Cardiac muscle cell (in vitro differentiated cells and primary cell): ENCODE measurements around the gene TMEM176B. TPM values are rescaled to one million over a fixed set of nuclear protein-coding genes. Genes with fewer than 3 reads are reported as not detected.

Experiments
- DNase-seq, 2 donors: peaks; one replicate each; pipeline versions ENCODE4 v3.0.0 to v3.0.0-alpha.2; 2010 to 2017; ENCODE audit warnings: low read depth in 1 of 2, low spot score in 1 of 2
- H3K27ac ChIP-seq: fragments of 200-600 bp; sonication (generic); 2 replicates; pipeline ENCODE4 v1.5.1; 2016
- H3K27me3 ChIP-seq: fragments of 200-600 bp; sonication (generic); 2 replicates; pipeline ENCODE4 v1.6.0; 2016; ENCODE audit warnings: control low read depth
- H3K36me3 ChIP-seq: fragments of 200-600 bp; sonication (generic); 2 replicates; pipeline ENCODE4 v1.5.1; 2016; ENCODE audit warnings: control low read depth
- H3K4me1 ChIP-seq: fragments of 200-600 bp; sonication (generic); 2 replicates; pipeline ENCODE4 v1.8.1; 2017; ENCODE audit warnings: low read depth, mild to moderate bottlenecking, mixed run types
- H3K4me3 ChIP-seq: fragments of 200-600 bp; sonication (generic); 2 replicates; pipeline ENCODE4 v1.5.1; 2016; ENCODE audit warnings: mild to moderate bottlenecking
- H3K9me3 ChIP-seq: fragments of 200-600 bp; sonication (generic); 2 replicates; pipeline ENCODE4 v1.5.1; 2017; ENCODE audit warnings: low read depth, mild to moderate bottlenecking, control low read depth
- polyA plus RNA-seq: library from polyadenylated mRNA; unstranded; fragments of >200 nt; fragmentation: Nextera tagmentation; extraction: Ambion mirVana; gene quantifications from 2 replicates; pipeline ENCODE4 v1.2.1, GENCODE V29; 2016
- total RNA-seq: library from RNA; depleted of rRNA; stranded (reverse); fragments of >200 nt; gene quantifications from 2 replicates; pipeline ENCODE4 v1.2.3, GENCODE V29; 2016
- TF ChIP-seq, protein P1 (sequence below): IDR thresholded peaks from 2 replicates; pipeline ENCODE4 v1.5.1; 2012; ENCODE audit warnings: low read depth, mild to moderate bottlenecking, low read length

The TMEM176B gene
- total and polyA plus RNA-seq, 2 experiments from 2014 or later: 30.6 to 41.8 TPM

DNA sequence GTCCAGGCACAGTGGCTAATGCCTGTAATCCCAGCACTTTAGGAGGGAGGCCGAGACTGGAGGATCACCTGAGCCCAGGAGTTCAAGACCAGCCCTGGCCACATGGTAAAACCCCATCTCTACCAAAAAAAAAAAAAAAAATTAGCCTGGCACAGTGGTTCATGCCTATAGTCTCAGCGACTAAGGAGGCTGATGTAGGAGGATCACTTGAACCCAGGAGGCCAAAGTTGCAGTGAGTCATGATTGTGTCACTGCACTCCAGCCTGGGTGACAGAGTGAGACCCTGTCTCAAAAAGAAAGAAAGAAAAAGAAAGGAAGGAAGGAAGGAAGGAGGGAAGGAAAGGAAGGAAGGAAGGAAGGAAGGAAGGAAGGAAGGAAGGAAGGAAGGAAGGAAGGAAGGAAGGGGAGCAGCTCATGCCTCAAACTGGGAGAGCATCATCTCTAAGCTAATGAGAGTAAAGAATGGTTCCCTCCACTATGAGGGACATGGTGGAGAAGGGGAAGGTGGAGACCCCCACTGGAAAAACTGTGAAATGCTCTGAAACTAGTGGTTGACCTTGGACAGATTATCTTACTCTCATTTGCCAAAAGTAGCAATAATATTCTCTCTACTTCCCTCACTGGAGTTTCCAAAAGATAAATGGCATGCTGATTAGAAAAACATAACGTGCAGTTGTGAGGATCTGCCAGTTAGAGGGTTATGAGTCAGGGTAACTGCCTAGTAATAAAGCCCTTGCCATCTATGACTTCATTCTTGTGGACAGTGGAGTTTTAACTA, 46.1 kb downstream of the TMEM176B start:
- Histone ChIP-seq H3K4me3 (no peak overlapping the region), H3K27me3 (no peaks in the 10 kb centered on the region), H3K27ac (no peak overlapping the region), H3K36me3 (no peaks in the 10 kb centered on the region), H3K4me1 (peaks cover 9% of the 10 kb centered on the region), H3K9me3 (no peaks in the 10 kb centered on the region)
- DNase-seq: peak; percentile 11 to 42
- TF ChIP-seq, protein P1, sequence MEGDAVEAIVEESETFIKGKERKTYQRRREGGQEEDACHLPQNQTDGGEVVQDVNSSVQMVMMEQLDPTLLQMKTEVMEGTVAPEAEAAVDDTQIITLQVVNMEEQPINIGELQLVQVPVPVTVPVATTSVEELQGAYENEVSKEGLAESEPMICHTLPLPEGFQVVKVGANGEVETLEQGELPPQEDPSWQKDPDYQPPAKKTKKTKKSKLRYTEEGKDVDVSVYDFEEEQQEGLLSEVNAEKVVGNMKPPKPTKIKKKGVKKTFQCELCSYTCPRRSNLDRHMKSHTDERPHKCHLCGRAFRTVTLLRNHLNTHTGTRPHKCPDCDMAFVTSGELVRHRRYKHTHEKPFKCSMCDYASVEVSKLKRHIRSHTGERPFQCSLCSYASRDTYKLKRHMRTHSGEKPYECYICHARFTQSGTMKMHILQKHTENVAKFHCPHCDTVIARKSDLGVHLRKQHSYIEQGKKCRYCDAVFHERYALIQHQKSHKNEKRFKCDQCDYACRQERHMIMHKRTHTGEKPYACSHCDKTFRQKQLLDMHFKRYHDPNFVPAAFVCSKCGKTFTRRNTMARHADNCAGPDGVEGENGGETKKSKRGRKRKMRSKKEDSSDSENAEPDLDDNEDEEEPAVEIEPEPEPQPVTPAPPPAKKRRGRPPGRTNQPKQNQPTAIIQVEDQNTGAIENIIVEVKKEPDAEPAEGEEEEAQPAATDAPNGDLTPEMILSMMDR: peak; percentile 10

DNA sequence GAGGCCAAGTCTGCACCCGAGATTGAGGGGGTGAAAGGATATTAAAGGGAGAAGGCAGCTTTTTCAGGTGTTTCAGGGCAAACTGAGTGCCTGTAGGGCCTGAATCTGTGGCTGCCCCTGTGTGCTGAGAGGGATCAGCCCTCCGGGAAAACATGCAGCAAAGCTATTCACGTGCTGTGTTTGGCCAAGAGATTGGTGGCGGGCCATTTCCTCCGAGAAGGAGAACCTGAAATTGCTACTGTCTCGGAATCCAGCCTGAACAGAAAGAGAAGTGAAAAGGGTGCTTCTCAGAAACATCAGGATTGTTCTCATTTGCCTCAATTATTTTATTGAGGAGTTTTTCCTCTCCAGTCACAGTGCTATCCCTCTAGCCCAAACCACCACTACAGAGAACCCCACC, 46.9 kb downstream of the TMEM176B start:
- no peaks in the 10 kb centered on the region for H3K9me3 ChIP-seq
- DNase-seq: no peak
- TF ChIP-seq, protein P1: no peak
- no peak overlapping the region for H3K4me3 ChIP-seq
- H3K27me3 ChIP-seq: no peaks in the 10 kb centered on the region
- peaks cover 9% of the 10 kb centered on the region for H3K4me1 ChIP-seq
- H3K27ac ChIP-seq: no peak overlapping the region
- no peaks in the 10 kb centered on the region for H3K36me3 ChIP-seq

DNA sequence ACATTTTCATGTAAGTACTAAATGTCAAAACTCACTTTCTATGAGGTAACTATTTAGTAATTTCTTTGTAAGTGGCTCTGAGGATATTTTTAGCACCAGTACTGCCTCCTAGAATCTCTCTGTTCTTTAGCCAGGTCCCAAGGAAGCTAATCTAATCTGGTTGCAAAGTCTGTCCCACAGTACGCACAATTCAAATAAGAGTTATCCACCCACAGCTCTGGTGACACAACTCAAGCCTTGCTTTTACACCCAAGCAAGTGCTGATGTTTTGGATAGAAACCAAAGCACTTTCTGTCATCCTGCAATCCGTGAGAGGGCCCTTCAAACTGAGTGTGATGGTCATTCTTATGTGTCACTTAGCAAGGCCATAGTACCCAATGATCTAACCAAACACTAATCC, 48.5 kb downstream of the TMEM176B start:
- Histone ChIP-seq H3K27me3 (no peaks in the 10 kb centered on the region), H3K27ac (peak overlapping the region; percentile 65), H3K9me3 (no peaks in the 10 kb centered on the region), H3K36me3 (no peaks in the 10 kb centered on the region), H3K4me3 (no peak overlapping the region), H3K4me1 (peaks cover 9% of the 10 kb centered on the region)
- DNase-seq: peak in 1 of 2 donors; percentile 78
- TF ChIP-seq, protein P1: no peak

DNA sequence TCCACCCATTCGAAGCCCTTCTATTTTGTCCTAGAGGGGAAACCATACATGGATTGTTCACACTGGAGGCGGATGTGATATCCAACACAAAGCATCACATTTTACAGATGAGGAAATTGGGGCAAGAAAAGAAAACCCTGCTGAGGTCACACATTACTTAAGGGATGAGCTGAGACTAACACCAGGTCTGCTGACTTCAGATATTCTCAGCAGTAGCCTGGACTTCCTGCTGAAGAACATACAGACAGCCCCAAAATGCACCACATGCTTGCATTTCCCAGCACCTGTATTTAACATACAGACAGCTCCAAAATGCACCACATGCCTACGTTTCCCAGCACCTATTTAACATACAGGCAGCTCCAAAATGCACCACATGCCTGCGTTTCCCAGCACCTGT, 51.8 kb downstream of the TMEM176B start:
- DNase-seq: no peak
- TF ChIP-seq, protein P1: no peak
- H3K27me3 ChIP-seq: peaks cover 7% of the 10 kb centered on the region

DNA sequence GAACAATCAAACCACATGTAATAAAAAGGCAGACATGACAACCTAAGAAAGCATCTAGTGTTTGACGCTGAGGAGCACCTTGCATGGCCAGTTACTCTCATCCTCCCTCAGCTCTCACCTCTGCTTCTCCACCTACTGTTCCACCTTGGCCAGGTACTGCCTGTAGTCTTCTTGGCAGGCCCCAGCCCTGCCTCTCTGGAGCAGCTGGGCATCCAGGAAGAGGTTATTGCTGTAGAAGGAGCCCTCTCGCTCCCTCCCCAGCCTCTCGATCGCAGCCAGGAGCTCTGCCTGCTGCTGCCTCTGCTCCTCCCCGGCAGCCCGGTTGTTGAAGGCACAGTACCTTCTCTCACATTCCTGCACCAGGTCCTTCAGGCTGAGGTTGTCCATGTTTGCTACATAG, 53.2 kb downstream of the TMEM176B start:
- Histone ChIP-seq H3K27me3 (peaks cover 7% of the 10 kb centered on the region), H3K36me3 (no peaks in the 10 kb centered on the region), H3K4me1 (peaks cover 19% of the 10 kb centered on the region), H3K9me3 (no peaks in the 10 kb centered on the region), H3K27ac (no peak overlapping the region), H3K4me3 (no peak overlapping the region)
- TF ChIP-seq, protein P1: no peak
- no peak for DNase-seq

More for the DNA sequence above, 51.8 kb downstream of the TMEM176B start:
- Histone ChIP-seq H3K4me3 (no peak overlapping the region), H3K36me3 (no peaks in the 10 kb centered on the region), H3K4me1 (peaks cover 16% of the 10 kb centered on the region), H3K9me3 (no peaks in the 10 kb centered on the region), H3K27ac (no peak overlapping the region)
